HG03558 (cell line): ENCODE measurements around the gene STARD9.

Source experiments
- ATAC-seq: cut with Tn5 transposase; IDR thresholded peaks from one replicate; pipeline ENCODE4 v1.9.1; 2021; ENCODE audit warnings: moderate number of reproducible peaks; ENCODE audit not compliant: unreplicated experiment; ENCODE audit errors: extremely low read depth

Gene STARD9

DNA sequence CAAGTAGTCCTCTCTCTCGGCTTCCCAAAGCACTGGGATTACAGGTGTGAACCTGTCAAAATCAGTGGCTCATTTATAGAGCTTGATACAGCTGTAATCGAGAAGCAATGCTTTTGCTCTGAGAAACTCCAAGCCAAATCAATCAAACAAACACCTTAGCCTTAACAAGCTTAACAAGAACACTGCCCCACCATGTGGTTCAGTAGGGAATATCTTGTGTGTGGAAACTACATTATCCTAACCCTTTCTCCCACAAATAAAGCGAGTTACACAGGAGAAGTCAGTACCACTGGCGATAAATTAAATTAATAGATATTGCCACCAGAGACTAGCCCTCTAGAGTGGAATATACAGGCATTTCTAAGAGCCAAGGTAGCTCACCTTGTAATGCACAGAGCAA lies 147.7 kb downstream of the STARD9 start:
- ATAC-seq, result no peak

DNA sequence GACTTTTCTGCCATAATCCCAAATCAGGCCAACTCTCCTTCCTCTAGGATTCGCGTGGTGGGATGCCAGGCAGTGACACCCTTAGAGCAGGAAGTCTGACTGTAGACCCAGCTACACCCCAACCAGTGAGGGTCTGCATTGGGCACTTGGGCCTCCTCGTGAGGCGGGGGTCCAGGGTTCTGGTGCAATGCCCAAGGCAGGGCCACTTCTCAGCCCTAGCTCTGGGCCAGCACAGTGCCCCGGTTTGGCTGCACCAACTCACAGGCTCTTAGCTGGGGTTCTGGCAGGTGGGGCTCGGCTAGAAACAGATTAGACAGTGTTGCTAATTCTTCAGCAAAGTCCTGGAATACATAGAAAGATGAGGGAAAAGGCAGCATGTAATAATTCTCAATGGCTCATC lies 148.9 kb downstream of the STARD9 start:
- ATAC-seq, result no peak

DNA sequence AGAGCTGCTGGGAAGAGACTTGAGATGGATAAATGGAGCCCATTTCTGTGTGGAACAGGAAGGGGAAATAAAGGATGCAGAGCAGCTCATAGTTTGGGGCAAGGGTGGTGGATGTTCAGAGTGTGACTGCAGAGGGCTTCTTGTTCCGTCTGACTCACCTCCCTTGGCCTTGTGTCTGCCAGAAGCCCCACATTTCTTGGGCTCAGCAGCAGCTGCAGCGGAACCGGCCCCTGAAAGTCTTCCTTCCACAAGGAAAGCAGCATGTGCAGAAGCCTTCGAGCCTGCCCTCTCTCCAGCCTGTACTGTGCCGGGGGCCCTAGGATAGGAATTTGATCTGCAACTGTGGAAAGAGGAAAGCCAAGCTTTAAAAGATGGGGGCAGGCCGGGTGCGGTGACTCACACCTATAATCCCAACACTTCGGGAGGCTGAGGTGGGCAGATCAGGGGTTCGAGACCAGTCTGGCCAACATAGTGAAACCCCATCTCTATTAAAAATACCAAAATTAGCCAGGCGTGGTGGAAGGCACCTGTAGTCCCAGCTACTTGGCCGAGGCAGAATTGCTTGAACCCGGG lies 150.0 kb downstream of the STARD9 start:
- ATAC-seq, result no peak

DNA sequence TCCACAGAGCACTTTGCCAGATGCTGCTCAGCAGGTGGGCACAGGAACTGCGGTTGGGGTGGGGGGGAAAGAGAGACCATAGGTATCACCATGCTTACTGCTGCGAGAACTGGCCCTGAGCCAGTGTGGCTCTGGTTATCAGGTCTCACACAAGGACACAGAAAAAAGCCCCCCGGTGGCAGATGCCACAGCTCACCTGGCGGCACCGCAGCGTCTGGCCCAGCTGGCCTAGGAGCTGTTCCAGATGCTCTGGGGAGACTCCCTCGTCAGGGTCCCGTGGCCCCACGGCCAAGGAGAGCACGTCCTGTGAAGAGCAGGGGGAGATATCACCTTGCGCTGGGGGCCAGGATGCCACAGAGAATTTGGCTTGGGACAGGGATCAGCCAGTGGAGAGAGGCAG lies 150.7 kb downstream of the STARD9 start:
- ATAC-seq, result no peak

GRCh38 chr15:42727750-42728381 lies 152.5 kb downstream of the STARD9 start:
- no peak for ATAC-seq

DNA sequence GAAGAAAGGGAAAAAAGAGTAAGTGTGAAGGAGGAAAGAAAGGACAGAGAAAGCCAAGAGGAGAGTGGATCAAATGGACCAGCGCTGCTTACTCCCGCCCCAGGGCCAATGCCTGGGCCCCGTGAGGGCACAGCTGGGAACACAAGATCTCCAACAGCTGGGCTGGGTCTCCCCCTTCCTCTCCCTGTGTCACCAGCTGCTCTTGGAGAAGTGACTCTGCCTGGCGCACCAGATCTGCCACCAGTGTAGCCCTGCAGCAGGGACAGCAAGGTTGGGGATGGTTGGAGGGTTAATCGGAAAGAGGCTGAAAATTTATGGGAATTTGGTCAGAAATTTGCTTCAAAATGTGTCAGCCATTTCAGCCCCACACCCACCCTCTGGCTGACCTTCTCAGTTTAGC lies 153.2 kb downstream of the STARD9 start:
- ATAC-seq, result no peak

DNA sequence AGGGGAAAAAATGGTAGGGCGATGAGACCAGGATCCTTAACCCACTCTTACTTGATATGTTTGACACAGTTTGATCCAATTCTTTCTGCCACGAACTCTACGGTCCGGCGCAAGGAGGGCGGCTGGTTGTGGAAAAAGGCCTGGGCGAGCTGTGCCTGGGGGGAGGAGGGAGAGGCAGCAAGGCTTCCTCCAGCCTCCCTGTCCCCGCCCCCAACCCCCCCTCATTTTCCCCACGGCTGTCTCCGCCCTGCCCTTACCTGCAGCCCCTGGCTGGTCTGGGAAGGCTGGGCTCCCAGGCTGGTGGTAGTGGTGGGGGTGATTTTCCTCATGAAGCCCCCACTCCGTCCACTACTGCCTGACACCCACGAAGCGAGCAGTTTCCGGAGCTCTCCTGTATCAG lies 153.6 kb downstream of the STARD9 start:
- no peak for ATAC-seq

- ATAC-seq, result no peak
Observed at GRCh38 chr15:42729409-42729808, 154.0 kb downstream of the STARD9 start.

DNA sequence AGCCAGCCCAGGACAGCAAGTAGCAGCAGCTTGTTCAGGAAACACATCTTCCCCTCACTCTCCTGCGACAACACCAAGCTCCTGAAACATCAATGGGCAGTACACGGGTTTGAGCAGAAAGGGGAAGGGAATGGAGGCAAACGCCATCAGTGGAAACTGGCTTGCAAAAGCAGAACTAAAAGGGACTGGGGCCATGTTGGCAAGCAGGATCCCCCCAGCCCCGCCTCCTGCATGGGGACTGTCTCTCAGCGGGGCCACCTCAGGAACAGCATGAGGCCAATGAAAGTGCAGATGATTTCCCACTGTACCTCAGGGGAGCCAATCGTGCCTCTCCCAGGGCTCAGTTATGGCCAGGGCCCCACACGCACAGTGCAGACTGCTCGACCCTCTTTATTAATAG lies 154.7 kb downstream of the STARD9 start:
- no peak for ATAC-seq

DNA sequence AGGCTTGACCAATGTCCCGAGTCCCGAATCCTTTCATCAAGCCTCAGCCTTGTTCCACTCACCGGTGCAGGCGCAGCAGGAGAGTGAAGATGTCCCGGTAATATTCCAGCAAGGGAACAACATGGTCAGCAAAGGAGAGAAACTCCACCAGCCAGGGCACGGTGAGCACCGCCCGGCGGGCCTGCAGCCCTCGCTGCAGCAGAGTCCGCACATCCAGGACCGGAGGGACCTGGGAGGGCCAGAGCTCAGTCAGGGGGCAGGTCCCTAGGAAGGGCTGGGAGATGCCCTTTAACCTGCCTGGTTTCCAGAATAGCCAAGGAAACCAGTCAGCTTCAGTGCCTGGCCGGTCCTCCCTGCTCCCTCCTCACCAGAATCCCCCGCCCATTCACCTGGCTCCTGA lies 155.1 kb downstream of the STARD9 start:
- ATAC-seq, result no peak

DNA sequence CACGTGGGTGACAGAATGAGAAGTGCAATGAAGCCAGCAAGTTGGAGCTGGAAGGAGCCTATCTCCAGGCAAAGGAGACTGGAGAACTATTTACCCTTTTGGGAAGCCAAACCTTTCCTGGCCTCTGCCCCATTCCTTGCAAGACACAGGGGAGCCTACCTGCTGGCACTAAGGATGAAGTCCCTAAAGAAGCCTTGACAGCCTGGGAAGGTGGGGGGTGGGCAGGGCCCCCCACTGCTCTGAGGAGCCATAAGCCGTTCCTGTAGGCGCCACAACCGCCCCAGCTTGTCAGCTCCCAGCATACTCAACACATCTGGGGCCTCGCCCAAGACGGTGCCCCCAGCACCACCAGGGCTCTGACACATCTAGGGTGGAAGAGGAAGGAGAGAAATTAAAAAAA lies 156.1 kb downstream of the STARD9 start:
- ATAC-seq, result no peak

GRCh38 chr15:42732095-42732827 lies 156.9 kb downstream of the STARD9 start:
- ATAC-seq, result no peak

DNA sequence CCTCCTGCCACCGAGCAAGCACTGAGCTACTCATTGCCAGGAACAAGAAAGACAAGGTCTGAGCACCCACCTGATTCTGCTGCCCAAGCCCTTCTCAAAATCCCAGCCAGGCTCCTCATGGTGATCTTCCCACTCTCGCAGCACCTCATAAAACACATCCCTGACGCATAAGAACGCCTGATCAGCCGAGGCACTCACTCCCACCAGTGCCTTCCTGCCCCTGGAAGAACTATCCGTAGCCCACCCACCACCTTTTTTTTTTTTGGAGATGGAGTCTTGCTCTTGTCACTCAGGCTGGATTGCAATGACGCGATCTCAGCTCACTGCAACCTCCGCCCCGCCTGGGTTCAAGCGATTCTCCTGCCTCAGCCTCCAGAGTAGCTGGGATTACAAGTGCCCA lies 157.6 kb downstream of the STARD9 start:
- ATAC-seq, result no peak

GRCh38 chr15:42734076-42734672 lies 158.8 kb downstream of the STARD9 start:
- ATAC-seq, result no peak

GRCh38 chr15:42735382-42736165 lies 160.2 kb downstream of the STARD9 start:
- no peak for ATAC-seq

DNA sequence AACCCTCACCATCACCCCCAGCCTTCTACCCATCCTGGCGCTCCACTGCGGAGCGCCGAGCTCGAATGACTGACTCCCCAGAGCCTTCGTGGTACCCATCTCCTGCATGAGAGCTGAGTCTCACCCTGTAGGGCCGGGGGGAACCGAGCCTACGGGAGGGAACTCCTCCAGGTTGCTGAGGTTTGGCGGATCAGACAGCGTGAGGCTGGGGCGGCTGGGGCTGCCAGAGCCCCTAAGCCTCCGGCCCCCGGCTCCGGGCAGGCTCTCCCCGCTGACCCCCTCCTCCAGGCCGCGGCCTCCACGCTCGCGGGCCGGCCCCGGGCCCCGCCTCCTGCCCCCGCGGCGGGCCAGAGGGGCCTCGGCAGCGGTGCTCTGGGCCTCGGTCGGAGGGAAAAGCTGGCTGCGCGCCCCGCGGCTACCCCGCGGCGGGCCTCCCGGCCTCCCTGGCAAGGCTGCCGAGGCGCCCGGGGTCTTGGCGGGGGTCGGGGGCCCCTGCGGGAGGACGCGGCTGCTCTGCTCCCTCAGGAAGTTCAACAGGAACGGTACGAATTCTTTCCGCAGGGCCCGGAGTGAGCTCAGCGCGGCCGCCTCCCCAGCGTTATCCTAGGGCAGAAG lies 160.9 kb downstream of the STARD9 start:
- no peak for ATAC-seq

DNA sequence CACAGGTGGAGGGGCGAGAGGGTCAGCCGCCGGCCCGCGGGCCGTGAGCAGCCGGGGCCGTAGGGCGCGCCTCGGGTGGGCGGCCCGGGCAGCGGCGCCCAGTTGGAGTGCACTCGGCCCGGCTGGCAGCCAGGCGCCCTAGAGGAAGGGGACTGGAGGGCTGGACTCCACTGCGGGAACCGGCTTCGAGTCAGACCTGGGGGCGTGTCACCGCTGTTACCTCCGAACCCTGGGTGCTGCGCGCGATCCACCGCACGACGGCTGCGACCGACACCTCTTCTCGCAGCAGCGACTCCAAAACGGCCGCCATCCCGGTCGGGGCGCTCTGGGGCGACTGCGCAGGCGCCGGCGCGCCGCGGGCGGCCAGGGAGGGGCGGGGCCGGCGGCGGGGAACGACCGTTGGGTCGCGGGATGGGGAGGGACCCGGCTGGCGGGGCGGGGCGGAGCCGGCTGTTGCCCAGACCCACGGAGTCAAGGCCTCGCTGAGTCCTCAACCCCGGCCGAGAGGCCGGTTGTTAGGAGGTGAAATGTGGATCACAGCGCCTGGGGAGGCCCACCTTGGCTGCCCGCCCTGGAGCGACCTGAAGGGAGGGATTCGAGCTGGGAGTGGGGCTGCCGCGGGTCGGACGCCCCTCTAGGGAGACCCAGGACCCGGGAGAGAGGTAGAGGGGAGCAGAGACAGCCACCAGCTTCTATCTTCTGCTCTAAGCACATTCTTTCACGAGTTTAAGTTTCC lies 161.6 kb downstream of the STARD9 start, which contains the start of gene CDAN1:
TSS of gene CDAN1 (minus strand) at position 336 of the 736 bp plus-strand sequence. CDS start at position 310, 26 bp downstream.
- peak; percentile 50 for ATAC-seq

DNA sequence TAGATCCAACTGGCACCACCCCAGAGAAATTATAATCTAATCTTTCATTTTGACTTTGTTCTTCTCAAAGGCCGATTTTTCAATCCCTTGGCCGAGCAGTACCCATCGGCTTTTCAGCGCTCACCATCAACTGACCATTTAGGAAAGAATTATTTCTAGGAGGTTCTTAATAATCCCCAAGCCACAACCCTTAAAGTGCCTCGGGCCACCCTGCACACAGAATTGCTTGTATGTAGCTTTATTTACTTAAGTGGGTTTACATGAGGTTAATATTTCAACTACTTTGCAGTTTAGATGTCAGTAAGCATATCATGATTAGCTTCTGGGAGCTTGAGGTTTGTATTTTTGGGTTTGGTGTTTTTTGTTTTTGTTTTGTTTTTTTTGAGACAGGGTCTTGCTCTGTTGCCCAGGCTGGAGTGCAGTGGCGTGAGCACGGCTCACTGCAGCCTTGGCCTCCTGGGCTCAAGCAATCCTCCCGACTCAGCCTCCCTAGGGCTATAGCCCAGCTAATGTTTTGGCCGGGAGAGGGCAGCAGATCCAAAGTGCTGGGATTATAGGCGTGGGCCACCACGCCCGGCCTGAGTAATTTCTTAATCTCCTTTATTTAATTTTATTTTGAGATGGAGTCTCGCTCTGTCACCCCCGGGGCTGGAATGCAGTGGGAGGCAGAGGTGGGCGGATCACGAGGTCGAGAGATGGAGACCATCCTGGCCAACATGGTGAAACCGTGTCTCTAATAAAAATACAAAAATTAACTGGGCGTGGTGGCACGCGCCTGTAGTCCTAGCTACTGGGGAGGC lies 162.3 kb downstream of the STARD9 start:
- no peak for ATAC-seq

DNA sequence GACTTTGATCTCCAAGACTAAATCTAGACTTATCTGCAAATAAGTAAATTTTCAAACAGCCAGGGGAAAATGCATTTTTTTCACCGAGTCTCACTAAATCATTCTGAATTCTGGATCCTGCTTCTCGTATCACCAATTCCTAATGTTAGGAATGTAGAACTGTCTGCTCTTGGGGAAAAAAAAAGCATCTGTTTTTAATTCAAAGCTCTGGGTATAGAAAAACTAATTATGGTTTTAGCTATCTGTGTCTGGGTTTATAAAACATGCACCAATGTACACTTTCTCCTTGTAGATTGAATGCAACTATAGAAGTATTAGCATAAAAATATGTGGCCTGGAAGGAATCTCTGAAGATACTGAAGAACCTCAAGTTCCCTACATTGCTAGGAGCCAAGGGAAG lies 166.3 kb downstream of the STARD9 start:
- no peak for ATAC-seq
